GM12878 (cell line): ENCODE results near the gene SPDYC.

Experiments
- BHLHE40 ChIP-seq, 2 experiments: fragments of 450-650 bp in 1 of 2; IDR thresholded peaks; 2 replicates each; pipeline ENCODE4 v1.6.1; 2011 to 2017; ENCODE audit warnings: low read depth in 2 of 2, borderline replicate concordance in 1 of 2, improper control_type of control experiment in 1 of 2, low read length in 1 of 2, mild to moderate bottlenecking in 1 of 2
- ESRRA ChIP-seq: IDR thresholded peaks from 2 replicates; pipeline ENCODE4 v1.6.1; 2012; ENCODE audit warnings: mild to moderate bottlenecking, low read length, improper control_type of control experiment
- HDAC2 ChIP-seq: fragments of 200-600 bp; sonication (generic); IDR thresholded peaks from 2 replicates; pipeline ENCODE4 v1.6.1; 2017
- IKZF2 ChIP-seq, 2 experiments: fragments of 450-650 bp; IDR thresholded peaks; 2 replicates each; pipeline ENCODE4 v1.6.1; 2017; ENCODE audit warnings: mild to moderate bottlenecking in 2 of 2, moderate library complexity in 2 of 2
- POLR2AphosphoS5 ChIP-seq: IDR thresholded peaks from 2 replicates; pipeline ENCODE4 v1.6.1; 2011; ENCODE audit warnings: mild to moderate bottlenecking, low read length, inconsistent platforms
- RBBP5 ChIP-seq: fragments of 200-600 bp; sonication (generic); conservative IDR thresholded peaks from 2 replicates; pipeline ENCODE4 v1.6.1; 2016
- ZNF24 ChIP-seq: fragments of 450-650 bp; IDR thresholded peaks from 2 replicates; pipeline ENCODE4 v1.6.1; 2017; ENCODE audit warnings: antibody characterized with exemption, mild to moderate bottlenecking
- ZNF274 ChIP-seq: IDR thresholded peaks from one replicate; pipeline ENCODE4 v1.8.0; 2011; ENCODE audit not compliant: insufficient read length, insufficient read depth
- ZZZ3 ChIP-seq: IDR thresholded peaks from 2 replicates; pipeline ENCODE4 v1.6.1; 2011; ENCODE audit warnings: low read depth; ENCODE audit not compliant: control insufficient read depth, insufficient read length

DNA sequence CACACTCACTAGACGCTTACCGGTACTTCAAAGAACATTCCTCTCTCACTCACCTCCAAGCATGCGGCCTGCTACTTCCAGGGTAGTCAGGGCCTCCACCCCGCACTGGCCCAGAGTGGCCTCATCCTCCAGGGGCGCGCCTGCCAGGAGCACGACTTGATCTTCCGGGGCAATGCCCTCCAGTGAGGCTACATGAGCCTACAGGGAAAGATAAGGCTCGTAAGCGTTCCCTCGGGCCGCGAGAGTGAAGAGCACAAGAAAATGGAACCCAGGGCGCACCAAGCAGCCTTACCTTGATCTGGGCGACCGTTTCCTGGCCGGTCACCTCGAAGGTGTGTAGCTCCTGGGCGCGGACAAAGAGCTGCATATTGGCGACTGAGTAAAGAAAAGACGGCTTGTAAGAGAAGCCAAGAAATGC, 48.6 kb upstream of the SPDYC start:
- TF ChIP-seq RBBP5 (no peak), HDAC2 (no peak), BHLHE40 (IDR thresholded peaks at IDR 0.05; ENCODE audit: borderline replicate concordance in 1 of 2, low read depth in 2 of 2, low read length in 1 of 2) (no peak), ZNF274 (no peak), ESRRA (no peak), POLR2AphosphoS5 (no peak), ZZZ3 (no peak), IKZF2 (IDR thresholded peaks at IDR 0.05) (no peak), ZNF24 (no peak)
